CMK (cell line): Measurements from ENCODE around the gene NOL4L.

Experiments
- DNase-seq: peaks from one replicate; pipeline ENCODE4 v3.0.0-alpha.2; 2010; ENCODE audit warnings: low read depth

The NOL4L gene

DNA sequence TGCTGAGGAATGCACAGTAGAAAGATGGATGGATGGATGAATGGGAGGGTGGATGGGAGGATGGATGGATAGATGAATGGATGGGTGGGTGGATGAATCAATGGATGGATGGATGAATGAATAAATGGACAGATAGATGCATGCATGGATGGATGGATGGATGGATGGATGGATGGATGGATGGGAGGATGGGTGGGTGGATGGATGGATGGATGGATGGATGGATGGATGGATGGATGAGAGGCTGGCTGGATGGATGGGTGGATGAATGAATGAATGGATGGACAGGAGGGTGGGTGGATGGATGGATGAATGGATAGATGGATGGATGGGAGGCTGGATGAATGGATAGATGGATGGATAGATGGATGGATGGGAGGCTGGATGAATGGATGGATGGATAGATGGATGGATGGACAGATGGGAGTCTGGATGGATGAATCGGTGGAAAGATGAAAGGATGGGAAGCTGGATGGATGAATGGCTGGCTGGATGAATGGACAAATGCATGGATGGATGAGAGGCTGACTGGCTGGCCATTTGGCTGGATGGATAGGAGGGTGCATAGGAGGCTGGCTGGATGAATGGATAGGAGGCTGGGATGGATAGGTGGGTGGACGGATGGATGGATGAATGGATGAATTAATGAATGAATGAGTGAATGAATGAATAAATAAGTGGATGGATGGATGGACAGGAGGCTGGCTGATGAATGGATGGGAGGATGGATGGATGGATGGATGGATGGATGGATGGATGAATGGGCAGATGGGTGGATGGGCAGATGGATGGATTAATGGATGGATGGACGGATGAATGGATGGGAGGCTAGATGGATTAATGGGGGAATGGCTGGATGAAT, 28.3 kb upstream of the NOL4L start:
- DNase-seq: no peak

- no peak for DNase-seq
Observed at GRCh38 chr20:32612351-32613191, 27.4 kb upstream of the NOL4L start.

DNA sequence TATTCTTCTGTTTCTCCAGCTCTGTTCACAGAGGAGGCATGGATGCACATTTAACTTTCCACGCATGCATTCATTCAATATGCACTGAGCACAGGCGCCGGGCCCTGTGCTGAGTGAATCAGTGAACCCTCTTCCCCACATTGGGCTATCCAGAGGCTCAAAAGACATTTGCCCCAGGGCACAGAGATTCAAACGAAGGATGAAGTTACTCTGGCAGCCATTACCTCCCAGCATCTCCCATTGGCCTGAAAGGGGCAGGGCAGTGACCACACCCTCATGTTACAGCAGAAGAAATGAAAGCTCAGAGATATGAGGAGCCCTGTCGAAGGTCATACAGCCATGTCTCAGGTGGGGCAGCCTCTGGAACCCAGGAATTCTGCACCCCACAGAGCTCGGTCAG, 26.7 kb upstream of the NOL4L start:
- DNase-seq: no peak

DNA sequence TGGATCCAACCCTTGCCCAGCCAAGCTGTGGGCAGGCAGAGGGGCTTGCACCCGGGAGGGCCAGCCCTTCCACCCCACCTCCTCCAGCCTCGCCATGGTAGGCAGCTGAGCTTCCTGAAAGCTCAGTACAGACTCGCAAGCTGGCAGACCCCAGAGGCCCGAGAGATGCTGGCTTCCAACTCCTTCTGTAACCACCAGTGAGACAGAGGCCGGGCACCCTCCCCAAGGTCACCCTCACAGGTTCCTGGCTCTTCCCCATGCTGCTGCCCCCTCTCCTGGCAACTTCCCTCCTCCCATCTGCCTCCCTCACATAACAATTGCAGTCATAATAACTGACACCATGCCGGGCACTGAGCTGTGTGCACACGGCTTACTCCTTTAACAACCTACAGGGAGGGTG, 26.2 kb upstream of the NOL4L start:
- no peak for DNase-seq

- no peak for DNase-seq
Observed at GRCh38 chr20:32610472-32611218, 25.5 kb upstream of the NOL4L start.

DNA sequence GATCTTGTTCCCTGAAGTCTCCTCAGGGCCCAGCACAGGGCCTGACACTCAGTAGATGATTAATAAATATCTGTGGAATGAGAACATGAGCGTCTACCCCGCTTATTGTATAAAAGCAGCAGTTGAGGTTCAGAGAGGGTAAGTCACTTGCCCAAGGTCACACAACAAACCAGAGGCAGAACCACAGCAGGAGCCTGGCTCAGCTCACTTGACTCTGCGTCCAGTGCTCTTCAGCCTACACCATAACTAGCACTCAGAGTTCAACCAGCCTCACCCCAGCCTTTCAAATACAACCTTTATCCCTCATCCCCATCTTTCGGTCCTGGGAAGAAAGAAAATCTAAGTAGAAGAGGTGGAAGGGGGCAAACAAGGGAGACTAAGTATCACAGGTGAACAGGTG, 24.9 kb upstream of the NOL4L start:
- no peak for DNase-seq

DNA sequence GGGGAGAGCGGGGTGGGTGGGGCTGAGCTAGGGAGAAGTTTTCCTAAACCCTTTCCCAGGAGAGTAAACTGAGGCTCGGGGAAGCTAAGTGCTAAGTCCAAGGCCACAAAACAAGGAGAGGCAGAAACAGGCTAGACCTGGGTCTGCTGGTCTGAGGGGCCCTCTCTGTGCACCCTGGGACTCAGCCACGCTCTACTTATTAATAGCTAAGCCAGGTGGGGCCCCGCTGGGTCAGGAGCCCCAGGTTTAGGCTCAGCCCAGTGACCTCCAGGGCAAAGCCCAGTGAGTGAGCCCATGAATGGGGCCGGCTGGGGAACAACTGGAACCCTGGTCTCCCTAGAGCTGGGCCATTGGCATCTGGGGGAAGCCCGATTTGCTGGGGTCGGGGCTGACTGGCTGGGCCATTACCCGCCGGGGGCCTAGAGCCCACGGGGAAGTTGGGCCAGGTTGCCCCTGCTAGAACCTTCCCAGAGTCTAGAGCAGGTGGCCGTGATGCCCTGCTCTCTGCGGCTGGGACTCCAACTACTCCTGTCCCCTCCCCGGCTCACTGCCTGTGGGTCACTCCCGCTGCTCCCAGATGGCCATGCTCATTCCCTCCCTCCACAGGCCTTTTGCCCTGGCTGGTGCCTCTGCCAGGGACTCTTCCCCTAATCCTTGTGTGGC, 24.1 kb upstream of the NOL4L start:
- DNase-seq: no peak

DNA sequence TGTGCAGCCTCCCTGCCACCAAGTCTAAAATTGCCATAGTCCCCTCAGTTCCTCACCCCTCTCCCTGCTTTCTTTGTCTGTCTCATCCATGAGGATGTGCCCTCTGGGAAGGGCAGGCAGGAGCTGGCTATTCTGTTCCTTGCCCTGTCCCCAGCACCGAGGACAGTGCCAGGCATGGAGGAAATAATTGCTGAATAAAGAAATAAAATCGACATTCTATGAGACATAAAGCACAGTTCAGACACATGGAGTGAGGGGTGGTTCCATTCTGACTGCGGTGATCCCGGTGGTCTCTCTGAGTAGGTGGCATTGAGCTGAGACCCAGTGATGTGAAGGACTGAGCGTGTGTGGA, 23.5 kb upstream of the NOL4L start:
- no peak for DNase-seq

DNA sequence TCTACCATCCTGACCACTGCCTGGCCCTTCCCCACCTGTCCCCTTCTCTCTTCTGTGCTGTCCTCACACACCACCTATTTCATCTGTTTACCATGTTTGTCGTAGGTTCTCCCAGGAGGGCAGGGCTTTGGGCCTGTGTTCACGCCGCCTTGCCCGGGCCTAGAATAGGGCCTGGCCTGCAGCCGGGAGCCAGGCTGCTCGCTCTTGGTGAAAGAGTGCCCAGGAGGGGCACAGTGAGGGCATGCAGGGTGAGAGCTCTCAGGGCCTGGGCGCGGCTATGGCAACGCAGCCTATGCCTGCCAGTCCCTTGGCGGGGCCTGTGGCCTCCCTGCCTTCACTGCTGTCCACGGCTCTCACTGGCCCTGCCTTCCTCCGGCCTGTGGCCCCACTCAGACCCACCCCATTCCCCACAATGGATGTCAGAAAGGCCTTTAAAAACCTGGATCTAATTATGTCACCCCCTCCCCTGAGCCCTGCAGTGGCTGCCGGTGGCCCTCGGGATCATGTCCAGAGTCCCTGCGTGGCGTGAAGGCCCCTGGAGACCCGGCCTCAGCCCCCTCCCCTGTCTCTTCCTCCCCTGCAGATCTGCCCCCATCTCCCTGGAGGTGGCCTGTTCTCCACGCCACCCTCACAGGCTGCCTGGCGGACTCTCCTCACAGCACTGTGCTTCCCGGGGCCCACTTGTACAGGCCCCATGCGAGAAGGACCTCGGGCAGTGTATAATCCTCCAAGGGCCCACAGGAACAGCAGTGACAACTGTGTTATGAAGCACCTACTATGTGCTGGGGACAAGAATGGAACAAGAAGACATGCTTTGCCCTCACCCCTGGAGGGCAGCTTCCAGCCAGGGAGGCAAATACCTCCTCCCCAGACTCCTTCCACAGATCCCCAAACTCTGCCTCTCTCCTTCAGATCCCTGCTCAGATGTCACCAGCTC, 22.9 kb upstream of the NOL4L start:
- DNase-seq: no peak

GRCh38 chr20:32607324-32607723, 22.2 kb upstream of the NOL4L start:
- DNase-seq: no peak

- no peak for DNase-seq
Observed at GRCh38 chr20:32606790-32607189, 21.7 kb upstream of the NOL4L start.

DNA sequence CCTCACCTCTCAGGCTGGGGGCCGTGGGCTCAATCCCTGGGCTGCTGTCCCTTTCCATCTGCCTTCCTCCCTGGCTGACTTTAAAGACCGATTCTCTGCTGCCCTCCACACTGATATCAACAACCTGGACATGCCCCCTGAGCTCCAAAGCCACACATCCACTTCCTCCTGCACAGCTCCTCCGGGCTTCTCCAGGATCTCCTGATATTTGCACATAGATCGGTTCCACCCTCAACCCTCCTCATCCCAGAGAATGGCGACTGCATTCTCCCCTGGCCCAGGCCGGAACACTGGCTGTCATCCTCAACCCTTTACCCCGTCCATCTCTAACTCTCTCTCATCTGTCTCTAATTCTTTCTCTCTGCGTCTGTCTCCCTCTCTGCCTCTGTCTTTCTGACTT, 21.0 kb upstream of the NOL4L start:
- no peak for DNase-seq

- DNase-seq: no peak
Observed at GRCh38 chr20:32605167-32605656, 20.1 kb upstream of the NOL4L start.

DNA sequence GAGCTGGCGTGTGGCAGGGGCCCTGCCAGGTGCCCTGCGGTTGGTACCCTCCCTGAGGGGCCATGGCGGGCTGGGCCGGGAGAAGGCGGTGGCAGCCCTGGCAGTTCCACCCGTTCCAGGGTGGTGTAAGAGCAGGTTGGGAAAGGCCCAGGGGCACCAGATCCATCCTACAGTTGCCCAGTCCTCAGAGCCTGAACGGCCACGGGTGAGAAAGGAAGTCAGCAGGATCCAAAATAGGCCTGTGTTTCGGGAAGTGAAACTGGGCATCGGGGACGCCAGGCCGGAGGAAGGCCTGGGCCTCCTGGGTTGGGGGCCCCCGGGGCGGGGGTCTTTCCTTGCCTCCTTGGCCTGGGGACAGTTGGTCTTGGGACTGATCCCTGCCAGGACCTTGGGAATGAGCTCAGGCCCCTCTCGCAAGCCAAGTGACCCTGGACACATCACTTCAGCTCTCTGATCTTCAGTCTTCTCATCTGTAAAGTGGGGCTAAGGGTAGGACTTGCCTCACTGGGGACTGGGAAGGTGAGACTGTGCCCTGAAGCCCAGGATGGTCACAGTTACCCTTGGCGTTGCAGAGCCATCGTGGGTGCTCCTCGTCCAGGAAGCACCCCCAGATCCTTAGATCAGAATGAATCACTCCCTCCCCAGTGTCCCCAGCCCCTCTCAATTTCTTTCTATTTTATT, 18.1 kb upstream of the NOL4L start:
- no peak for DNase-seq

DNA sequence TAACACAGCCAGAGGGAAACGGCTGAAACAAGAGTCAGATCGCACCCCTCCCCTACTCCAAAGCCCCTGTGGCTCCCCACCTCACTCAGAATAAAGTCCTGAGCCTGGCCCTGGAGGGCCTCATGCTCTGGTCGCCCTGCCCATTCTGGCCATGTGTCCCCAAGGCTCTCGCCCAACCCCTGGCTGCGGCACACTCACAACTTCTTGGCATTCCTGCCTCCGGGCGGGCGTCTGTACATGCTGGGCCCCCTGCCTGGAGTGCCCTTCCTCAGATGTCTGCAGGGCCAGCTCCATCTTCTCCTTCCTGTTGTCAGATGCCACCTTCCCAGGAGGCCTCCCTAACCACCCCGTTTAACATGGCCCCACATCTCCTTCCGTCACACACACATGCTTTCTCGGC, 17.1 kb upstream of the NOL4L start:
- no peak for DNase-seq

- no peak for DNase-seq
Observed at GRCh38 chr20:32600681-32601237, 15.6 kb upstream of the NOL4L start.

- DNase-seq: no peak
Observed at GRCh38 chr20:32599783-32600340, 14.7 kb upstream of the NOL4L start.

DNA sequence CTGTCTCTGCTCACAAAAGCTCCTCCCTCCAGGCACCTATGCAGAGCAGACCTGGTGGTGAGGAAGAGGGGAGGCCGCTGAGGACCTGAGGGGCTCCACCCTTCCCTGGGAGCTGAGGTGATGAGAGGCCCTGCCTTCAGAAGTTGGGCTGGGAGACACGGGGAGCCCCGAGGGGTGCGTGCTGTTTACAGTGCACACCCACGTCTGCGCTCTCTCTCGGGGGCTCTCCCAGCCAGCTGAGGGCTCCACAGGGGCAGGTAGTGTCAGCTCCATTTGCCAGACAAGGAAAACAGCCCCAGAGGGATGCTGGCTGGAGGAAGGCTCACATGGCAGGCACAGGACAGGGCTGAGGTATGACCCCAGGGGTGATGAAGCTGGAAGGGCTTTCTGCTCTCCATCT, 13.5 kb upstream of the NOL4L start:
- no peak for DNase-seq

GRCh38 chr20:32597714-32598113, 12.6 kb upstream of the NOL4L start:
- no peak for DNase-seq
